GM10248 (cell line): ENCODE data around the gene LGI4.

ENCODE experiments used
- CTCF ChIA-PET: fragments of 300-600 bp; sonication (Branson Sonifier 250); formaldehyde crosslinking; extraction: SDS; loops from one replicate; lab custom pipeline; 2021; ENCODE audit warnings: antibody characterized with exemption; lab: Yijun Ruan, JAX
- POLR2A ChIA-PET: fragments of 350-650 bp; sonication (Branson Sonifier 250); formaldehyde crosslinking; extraction: SDS; loops from one replicate; lab custom pipeline; 2020; ENCODE audit warnings: antibody characterized with exemption; lab: Yijun Ruan, JAX
- DNase-seq: peaks from one replicate; pipeline ENCODE4 v3.0.0; 2012; ENCODE audit errors: extremely low spot score
- CTCF ChIP-seq: IDR thresholded peaks from 2 replicates; pipeline ENCODE4 v1.5.1; 2012; ENCODE audit warnings: mild to moderate bottlenecking, low read depth; ENCODE audit errors: extremely low read depth, missing control alignments, control extremely low read depth

LGI4 gene

GRCh38 chr19:35142606-35143230 is 7.9 kb upstream of the LGI4 start:
- POLR2A ChIA-PET: interaction anchor here (0.6 kb wide), 1 partner anchor 57 kb away, joined by 3 read pairs; no protein-coding TSS in a partner anchor
- peak; percentile 67 for TF ChIP-seq CTCF
- DNase-seq: peak; percentile 70
- CTCF ChIA-PET: interaction anchor here (0.7 to 2.8 kb wide), 20 partner anchors 8 to 368 kb away, joined by 3 to 24 read pairs (median 5); partner anchors contain the start of genes FXYD5 and USF2

- TF ChIP-seq CTCF: no peak
- no peak for DNase-seq
- ChIA-PET CTCF (interaction anchor here (0.7 to 2.8 kb wide), 30 partner anchors 9 to 368 kb away, joined by 3 to 24 read pairs (median 5); partner anchors contain the start of genes FXYD5 and USF2), POLR2A (interaction anchor here (0.6 kb wide), 1 partner anchor 323 kb away, joined by 3 read pairs; no protein-coding TSS in a partner anchor)
These were observed 7.2 kb upstream of the LGI4 start for GRCh38 chr19:35141837-35142605.

GRCh38 chr19:35140962-35141836 is 6.3 kb upstream of the LGI4 start:
- TF ChIP-seq CTCF: peak; percentile 60
- CTCF ChIA-PET: interaction anchor here (0.9 to 2.8 kb wide), 30 partner anchors 10 to 369 kb away, joined by 3 to 24 read pairs (median 5); partner anchors contain the start of genes FXYD5 and USF2
- peak; percentile 100 for DNase-seq
- POLR2A ChIA-PET: interaction anchor here (0.6 kb wide), 2 partner anchors 323 to 606 kb away, joined by 3 read pairs; no protein-coding TSS in a partner anchor

- CTCF ChIA-PET: interaction anchor here (0.9 to 2.3 kb wide), 11 partner anchors 16 to 162 kb away, joined by 3 to 17 read pairs (median 6); partner anchors contain the start of gene USF2
- no peak for TF ChIP-seq CTCF
- no peak for DNase-seq
- POLR2A ChIA-PET: no interaction called here
These were observed 5.5 kb upstream of the LGI4 start for GRCh38 chr19:35140207-35140961.

GRCh38 chr19:35138305-35138892 is 3.5 kb upstream of the LGI4 start, which contains the start of gene FXYD1:
Gene FXYD1, plus strand, starts transcription at chr19:35138824. Its CDS starts 1,256 bp downstream, at chr19:35140080.
- CTCF ChIA-PET: interaction anchor here (1.1 to 5.5 kb wide), 5 partner anchors 9 to 75 kb away, joined by 3 to 65 read pairs (median 39); no protein-coding TSS in a partner anchor
- no peak for TF ChIP-seq CTCF
- no peak for DNase-seq
- POLR2A ChIA-PET: no interaction called here
